Anterior cingulate cortex (tissue), 58 donors: ENCODE results near the gene RHCE.
A peak's percentile ranks its signal among the peaks of the same experiment; 100 is the strongest.
"Not testable (repeated sequence)": the region's sequence is repeated elsewhere in the genome, so short reads cannot be mapped to it uniquely, and the experiment has no call there.

Experiments
- DNase-seq, 58 donors: peaks; one replicate each; lab custom pipeline; 2025; lab: John Stamatoyannopoulos, UW

RHCE gene

GRCh38 chr1:25356441-25356840, 64.2 kb downstream of the RHCE start:
- no peak for DNase-seq

GRCh38 chr1:25355841-25356395, 64.7 kb downstream of the RHCE start:
- DNase-seq = no peak

GRCh38 chr1:25349606-25350005, 71.0 kb downstream of the RHCE start:
- DNase-seq = no peak

GRCh38 chr1:25347556-25347955, 73.1 kb downstream of the RHCE start:
- DNase-seq = no peak

GRCh38 chr1:25343872-25344271, 76.8 kb downstream of the RHCE start:
- DNase-seq = peak in 1 of 58 donors; percentile 6

- DNase-seq = no peak
Measured at GRCh38 chr1:25342846-25343245, 77.8 kb downstream of the RHCE start.

- no peak for DNase-seq
Measured at GRCh38 chr1:25341746-25342145, 78.9 kb downstream of the RHCE start.

GRCh38 chr1:25338986-25339385, 81.6 kb downstream of the RHCE start:
- no peak for DNase-seq

- peak; percentile 35 to 91 (median 84) for DNase-seq
Measured at GRCh38 chr1:25338188-25338981, 82.2 kb downstream of the RHCE start, which contains the start of gene TMEM50A. Gene TMEM50A (plus strand): TSS chr1:25338334. CDS start chr1:25340487, 2,153 bp downstream.

- peak in 2 of 58 donors; percentile 21 to 35 for DNase-seq
Measured at GRCh38 chr1:25337483-25338187, 83.0 kb downstream of the RHCE start.

GRCh38 chr1:25336922-25337354, 83.7 kb downstream of the RHCE start:
- DNase-seq = peak in 1 of 58 donors; percentile 2

- DNase-seq = not testable (repeated sequence)
Measured at GRCh38 chr1:25329950-25330349, 90.7 kb downstream of the RHCE start.

GRCh38 chr1:25329336-25329735, 91.3 kb downstream of the RHCE start:
- DNase-seq = not testable (repeated sequence)

- not testable (repeated sequence) for DNase-seq
Measured at GRCh38 chr1:25328791-25329185, 91.8 kb downstream of the RHCE start.

GRCh38 chr1:25327864-25328790, 92.5 kb downstream of the RHCE start:
- DNase-seq = not testable (repeated sequence)

- DNase-seq = not testable (repeated sequence)
Measured at GRCh38 chr1:25324407-25324806, 96.2 kb downstream of the RHCE start.

- DNase-seq = not testable (repeated sequence)
Measured at GRCh38 chr1:25322127-25322526, 98.5 kb downstream of the RHCE start.

- peak in 5 of 58 donors; percentile 5 to 34 (median 9) for DNase-seq
Measured at GRCh38 chr1:25320314-25320938, 100.2 kb downstream of the RHCE start.

- not testable (repeated sequence) for DNase-seq
Measured at GRCh38 chr1:25312806-25313470, 107.7 kb downstream of the RHCE start.
